Occipital lobe (tissue), 2 donors: ENCODE measurements around the gene PRM1. TPM values are rescaled to one million over a fixed set of nuclear protein-coding genes. Genes with fewer than 3 reads are reported as not detected.

Source experiments
- DNase-seq: peaks from one replicate; lab custom pipeline; 2025; lab: John Stamatoyannopoulos, UW
- total RNA-seq: library from RNA; depleted of rRNA; stranded (reverse); fragments of >200 nt; gene quantifications from one replicate; pipeline ENCODE4 v1.2.3, GENCODE V29; 2014

PRM1 gene
- total RNA-seq, 1 donor from 2014 or later = not detected

DNA sequence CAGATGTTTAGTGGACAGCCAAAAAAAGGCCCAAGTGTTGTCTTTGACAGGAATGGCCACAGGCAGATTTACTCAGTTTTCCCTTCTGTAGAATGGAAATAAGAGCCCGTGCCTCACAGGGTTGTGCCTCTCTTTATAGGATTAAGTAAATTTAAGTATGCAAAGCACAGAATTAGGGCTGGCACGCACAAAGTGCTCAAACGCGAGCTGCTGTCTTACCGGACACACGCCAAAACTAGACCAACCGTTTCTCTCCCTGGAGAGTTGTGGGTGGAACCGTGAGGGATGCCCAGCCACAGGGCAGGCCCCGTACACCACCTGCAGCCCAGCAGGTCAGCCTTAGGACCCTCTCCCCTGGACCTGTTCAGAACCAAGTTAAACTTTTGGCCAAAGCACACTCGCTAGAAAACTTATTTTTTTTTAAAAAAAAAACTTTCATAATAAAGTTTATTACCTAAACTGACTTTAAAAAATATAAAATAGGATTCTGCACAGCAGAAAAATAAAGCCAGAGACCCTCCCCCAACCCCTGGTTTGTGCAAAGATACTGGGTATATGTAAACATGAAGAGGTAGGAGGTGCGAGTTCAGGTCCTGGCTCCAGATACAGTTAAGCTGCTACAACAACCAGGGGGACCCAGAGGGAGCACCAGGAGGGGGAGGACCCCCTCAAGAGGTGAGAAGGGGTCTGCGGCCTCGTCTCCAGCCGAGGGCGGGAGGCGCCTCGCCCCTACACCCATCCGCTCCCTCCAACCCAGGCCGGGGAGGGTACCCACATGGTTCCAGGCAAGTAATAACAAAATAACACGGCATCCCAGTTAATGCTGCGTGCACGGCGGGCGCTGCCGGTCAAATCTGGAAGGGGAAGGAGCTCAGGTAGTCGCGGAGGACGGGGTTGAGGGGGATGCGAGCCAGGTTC lies 26.9 kb downstream of the PRM1 start:
- no peak for DNase-seq

GRCh38 chr16:11253009-11253994 lies 27.8 kb downstream of the PRM1 start:
- DNase-seq = no peak

DNA sequence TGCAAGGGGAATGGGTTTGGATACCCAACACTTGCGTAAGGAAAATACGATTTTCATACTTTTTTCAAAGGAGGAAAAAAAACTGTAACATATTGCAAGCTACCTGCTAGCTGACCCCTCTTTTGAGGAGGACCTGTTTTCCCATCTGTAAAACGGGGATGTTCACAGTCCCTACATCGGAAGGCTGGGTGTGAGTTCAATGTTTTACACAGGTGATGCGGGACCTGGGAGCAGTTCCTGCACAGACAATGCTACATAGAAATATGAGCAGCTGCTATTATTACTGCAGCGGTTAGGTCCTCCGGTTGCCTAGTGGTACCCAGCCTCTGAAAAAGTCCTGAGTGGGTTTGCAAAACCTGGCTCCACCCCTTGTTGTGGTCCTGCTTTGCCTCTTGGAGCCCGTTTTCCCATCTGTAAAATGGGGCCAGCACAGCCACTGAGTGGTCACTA lies 28.6 kb downstream of the PRM1 start:
- DNase-seq = no peak

DNA sequence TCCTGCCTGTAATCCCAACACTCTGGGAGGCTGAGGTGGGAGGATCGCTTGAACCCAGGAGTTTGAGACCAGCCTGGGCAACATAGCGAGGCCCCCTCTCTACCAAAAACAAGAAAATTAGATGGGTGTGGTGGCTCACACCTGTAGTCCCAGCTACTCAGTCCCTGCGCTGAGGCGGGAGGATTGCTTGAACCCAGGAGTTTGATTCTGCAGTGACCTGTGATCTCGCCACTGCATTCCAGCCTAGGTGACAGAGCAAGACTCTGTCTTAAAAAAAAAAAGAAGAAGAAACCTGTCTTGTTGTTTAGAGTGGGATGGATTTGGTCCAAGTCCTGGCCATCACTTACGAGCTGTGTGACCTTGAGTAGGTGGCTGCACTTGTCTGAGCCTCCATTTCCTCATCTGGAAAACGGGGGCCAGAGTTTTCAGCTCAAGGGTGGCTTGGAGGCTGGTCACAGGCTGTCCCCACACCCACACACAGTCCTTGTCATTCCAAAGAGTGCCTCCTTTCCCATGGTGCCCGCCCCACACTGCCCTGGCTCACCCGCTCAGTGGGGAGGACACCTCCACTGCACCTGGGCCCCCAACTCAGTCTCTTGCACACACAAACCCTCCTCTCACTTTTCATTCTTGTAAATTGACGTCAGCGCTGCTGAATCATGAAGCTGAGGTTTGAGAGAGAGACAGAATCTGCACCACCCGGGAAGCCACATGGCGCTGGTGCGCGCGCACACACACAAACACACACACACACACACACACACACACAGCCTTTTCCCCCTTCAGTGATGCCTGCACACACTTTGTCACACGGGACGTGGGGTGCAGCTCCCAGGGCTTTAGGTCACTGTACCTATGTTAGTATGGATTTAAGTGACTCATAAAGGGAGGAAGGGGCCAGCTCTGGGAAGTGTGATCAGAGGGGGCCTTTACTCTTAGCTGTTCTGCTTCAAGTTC lies 29.3 kb downstream of the PRM1 start:
- DNase-seq = no peak

DNA sequence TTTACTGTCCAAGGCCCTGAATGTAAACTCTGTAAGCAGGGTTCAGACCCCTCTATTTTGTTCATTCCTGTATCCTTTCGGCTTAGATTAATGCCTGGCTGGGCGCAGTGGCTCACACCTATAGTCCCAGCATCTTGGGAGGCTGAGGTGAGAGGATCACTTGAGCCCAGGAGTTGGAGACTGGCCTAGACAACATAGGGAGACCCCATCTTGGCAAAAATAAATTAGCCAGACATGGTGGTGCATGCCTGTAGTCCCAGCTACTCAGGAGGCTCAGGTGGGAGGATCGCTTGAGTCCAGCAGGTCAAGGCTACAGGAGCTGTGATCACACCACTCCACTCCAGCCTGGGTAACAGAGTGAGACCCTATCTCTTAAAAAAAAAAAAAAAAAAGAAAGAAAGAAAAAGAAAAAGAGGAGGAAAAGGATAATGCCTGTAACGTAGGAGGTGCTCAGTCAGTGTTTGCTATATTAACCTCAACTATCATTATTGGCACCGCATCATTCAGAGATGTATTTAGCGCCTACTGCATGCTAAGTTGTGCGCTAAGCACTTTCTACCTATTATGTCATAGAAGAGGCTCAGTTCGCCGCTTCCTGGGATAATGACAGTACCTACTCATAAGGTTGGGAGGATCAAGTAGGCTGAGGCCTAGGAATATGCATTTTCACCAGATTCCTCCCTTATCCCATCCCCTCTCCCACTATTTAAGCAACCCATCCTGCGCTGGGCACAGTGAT lies 30.2 kb downstream of the PRM1 start:
- DNase-seq = no peak

DNA sequence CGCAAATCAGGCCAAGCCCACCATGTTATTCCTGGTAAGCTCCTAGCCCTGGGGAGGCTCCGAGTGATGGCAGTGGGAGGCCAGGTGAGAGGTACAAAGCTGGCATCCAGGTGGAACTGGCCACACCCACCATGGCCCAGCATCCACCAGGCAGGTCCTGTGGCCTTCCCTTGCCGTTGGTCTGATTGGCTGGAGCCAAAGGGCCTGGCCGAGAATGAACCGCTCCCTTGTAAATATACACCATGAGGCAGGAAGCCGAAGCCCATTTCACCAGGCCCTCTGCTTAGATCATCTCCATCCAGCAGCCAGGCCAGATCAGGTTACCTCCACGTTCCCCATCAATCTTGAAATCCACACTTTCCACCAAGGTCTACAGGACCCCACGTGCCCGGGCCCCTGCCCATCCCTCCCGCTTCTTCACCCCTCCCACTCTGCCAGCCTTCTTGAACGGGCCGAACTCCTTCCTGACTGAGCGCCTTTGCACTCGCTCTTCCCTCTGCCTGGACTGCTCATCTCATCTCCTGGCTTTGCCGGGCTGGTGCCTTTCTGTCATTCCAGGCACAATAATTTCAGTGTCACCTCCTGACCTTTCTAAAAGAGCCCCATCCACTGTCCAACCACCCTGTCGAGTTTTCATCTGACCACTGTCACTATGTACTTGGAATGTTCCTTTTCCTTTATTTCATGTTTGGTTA lies 30.9 kb downstream of the PRM1 start:
- no peak for DNase-seq

DNA sequence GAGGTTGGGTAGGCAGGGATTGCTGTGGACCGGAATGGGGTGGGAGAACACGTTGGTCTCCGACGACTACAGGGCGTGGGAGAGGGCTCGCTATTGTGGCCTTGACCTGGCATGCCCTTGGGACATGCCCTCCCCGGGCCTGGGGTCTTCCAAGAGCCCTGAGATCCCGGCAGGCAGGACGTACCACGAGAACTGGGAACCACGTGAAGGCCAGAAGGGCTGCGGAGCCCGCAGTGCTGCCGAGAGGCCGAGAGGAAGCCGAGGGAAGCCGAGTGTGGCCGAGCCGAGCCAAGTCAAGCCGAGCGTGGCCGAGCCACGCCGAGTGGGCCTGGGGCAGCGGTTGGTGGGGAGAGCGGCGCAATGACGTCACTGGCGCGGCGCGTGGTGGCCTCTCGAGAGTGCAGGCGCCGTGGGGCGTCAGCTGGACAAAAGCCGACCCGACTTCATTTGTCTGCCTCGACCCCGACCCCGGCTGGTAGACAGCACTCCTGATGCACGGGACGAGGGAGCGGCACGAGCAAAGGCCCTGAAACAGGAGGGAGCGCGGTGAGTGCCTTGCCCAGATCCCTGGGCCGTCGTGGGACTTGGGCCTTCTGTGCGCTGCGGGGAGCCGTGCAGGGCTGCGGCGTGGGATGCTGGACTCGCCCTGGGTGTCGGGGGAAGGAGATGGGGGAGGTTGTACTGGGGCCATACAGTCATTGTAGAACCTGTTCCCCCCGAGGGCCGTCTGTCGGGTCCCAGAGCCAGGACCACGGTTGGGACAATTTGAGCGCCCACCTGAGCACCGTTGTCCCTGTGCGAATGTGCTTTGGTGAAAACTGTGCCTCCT lies 31.7 kb downstream of the PRM1 start:
- no peak for DNase-seq

DNA sequence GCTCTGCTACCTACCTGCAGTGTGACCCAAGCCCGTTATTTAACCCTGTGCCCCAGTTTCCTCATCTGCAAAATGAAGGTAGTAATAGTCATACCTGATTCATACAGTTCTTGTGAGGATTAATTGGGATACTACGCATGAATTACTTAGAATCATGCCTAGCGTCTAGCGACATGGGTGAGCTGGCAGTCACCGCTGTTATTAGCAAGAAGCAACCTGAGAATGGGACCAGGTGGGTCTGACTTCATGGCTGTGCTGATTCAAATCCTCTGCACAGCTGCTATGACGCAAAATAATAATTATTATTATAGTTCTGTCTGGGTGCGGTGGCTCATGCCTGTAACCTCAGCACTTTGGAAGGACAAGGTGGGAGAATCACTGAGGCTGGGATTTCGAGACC lies 33.0 kb downstream of the PRM1 start:
- DNase-seq = no peak

- no peak for DNase-seq
These were observed 35.1 kb downstream of the PRM1 start for GRCh38 chr16:11245988-11246387.

- no peak for DNase-seq
These were observed 35.9 kb downstream of the PRM1 start for GRCh38 chr16:11245222-11245737.

DNA sequence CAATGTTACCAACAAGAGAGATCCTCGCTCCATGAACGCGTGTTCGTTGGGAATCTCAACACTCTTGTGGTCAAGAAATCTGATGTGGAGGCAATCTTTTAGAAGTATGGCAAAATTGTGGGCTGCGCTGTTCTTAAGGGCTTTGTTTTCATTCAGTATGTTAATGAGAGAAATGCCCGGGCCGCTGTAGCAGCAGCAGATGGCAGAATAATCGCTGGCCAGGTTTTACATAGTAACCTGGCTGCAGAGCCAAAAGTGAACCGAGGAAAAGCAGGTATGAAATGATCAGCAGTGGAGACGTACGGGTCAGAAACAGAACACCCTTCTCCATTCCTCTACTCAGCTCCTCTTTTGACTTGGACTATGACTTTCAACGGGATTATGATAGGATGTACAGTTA lies 38.5 kb downstream of the PRM1 start:
- DNase-seq = no peak

DNA sequence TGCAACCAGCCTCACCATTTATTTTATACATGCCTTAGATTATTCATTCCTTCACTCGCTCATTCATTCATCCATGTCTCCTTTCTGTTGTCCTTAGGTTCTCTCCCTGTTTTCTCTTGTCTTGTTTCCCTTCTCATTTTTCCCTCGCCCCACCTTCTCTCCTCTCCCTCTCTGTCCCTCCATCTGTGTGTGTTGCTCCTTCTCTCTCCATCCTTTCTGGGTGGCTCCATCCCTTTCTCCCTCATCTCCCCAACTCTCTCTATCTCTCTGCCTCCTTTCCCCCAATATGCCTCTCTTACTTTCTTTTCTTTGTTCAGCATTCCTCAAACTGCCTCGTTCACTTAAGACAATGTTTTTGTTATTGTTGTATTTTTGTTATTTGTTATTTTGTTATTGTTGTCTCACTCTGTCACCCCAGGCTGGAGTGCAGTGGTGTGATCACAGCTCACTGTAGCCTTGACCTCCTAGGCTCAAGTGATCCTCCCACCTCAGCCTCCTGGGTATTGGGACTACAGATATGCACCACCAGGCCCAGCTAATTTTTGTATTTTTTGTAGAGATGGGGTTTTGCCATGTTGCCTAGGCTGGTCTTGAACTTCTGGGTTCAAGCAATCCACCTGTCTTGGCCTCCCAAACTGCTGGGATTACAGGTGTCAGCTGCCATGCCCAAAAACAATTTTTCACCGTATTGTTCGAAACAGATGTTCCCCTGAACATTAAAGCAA lies 39.5 kb downstream of the PRM1 start:
- no peak for DNase-seq

DNA sequence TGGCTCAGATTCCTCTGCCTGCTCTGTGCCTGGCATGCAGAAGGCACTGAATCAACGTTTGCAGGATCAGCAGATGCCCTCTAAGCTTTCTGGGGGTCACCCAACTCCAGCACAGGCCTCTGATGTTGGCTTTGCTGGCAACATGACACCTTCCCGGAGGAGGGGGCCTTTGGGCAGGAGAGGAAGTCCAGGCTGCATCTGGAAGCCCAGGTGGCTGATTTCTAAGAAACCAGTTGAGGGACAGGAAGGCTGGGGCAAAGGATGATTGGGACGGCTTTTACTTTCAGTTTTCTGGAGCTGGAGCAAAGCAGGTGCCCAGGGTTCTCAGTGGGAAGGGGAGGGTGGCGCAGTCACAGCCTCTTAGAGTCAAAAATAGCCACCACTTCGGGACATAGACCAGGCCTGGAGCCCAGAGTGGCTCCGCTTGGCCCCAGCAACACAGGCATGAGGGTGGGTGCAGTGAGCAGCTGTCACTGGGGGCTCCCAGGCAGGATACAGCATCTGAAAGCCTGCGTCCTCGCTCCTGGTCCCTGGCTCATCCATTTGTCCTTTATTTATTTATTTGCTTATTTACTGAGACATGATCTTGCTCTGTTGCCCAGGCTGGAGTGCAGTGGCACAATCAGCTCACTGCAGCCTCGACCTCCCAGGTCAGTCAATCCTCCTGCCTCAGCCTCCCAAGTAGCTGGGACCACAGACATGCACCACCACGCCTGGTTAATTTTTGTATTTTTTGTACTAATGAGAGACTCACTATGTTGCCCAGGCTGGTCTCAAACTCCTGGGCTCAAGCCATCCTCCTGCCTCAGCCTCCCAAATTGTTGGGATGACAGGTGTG lies 40.3 kb downstream of the PRM1 start:
- DNase-seq = no peak

DNA sequence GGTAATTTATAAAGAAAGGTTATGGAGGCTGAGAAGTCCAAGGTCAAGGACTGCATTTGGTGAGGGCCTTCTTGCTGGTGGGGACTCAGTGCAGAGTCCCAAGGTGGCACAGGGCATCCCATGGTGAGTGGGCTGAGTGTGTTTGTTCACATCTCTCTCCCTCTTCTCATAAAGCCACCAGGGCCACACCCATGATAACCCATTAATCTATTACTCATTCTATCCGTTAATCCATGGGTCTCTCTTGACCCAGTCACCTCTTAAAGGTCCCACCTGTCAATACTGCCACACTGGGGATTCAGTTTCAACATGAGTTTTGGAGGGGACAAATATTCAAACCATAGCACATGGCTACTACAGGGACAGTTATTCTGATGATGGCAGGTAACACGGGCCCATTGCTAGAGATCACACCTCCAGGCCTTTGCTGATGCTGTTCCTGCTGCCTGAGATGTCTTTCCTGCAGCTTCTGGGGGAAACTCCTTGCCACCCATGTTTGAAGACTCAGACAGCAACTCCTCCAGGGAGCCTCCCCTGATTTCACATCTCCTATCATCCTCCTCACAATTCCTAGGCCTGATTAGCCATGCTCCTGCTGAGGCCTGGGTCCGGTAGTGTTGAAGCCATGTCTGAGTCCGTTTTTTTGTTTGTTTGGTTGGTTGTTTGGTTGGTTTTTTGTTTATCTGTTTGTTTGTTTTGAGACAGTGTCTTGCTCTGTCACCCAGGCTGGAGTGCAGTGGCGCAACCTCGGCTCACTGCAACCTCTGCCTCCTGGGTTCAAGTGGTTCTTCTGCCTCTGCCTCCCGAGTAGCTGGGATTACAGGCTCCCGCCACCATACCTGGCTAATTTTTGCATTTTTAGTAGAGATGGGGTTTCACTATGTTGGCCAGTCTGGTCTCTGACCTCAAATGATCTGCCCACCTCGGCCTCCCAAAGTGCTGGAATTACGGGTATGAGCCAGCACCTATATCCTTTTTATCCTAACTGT lies 41.2 kb downstream of the PRM1 start:
- no peak for DNase-seq
